MM.1S (cell line): ENCODE measurements around the gene NQO1.

Source experiments
- CTCF ChIP-seq: fragments of 300-600 bp; sonication (generic); IDR thresholded peaks from 2 replicates; pipeline ENCODE4 v1.5.1; 2016; ENCODE audit warnings: antibody characterized with exemption, low read length, mixed read lengths
- EZH2 ChIP-seq: fragments of 300-600 bp; sonication (generic); optimal IDR thresholded peaks from 2 replicates; pipeline ENCODE3; 2017; ENCODE audit warnings: low read depth, mild to moderate bottlenecking, antibody characterized with exemption, low read length, mixed read lengths
- EZH2phosphoT487 ChIP-seq: fragments of 300-600 bp; sonication (generic); IDR thresholded peaks from 2 replicates; pipeline ENCODE4 v1.6.1; 2018; ENCODE audit warnings: antibody characterized with exemption, low read length

GRCh38 chr16:69763599-69763942 is 37.2 kb upstream of the NQO1 start:
- TF ChIP-seq EZH2 (no peak), CTCF (no peak), EZH2phosphoT487 (no peak)
